ENCODE data around the gene GM2A.
"Not testable (repeated sequence)": the region's sequence is repeated elsewhere in the genome, so short reads cannot be mapped to it uniquely, and the experiment has no call there.

GM2A gene

DNA sequence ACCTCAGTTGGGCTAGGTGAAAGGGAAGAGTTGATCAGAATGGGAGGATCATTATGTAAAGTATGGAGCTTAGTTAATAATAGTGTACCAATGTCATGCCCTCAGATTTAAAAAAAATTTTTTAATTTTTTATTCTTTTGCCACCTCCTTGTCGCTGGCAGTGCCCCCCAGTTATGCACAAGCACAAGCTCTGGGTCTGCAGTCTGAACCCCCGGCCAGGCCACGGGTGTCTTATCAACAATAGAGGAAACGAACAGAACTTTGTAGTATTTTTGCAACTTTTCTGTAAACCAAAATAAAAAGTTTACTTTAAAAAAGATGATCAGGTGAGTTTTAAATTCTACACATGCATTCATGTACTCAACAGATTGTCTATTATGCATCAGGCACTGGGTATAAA is 1.4 kb upstream of the GM2A start:
- Histone ChIP-seq H2AFZ (ENCODE audit: low read length) (0 out of 2 replicates have a peak overlapping the region, but pooled peaks have one; percentile 12), H3K27ac (ENCODE audit: low read depth, low read length, poor library complexity, severe bottlenecking) (peak overlapping the region; percentile 80), H3K9ac (ENCODE audit: low read length) (peak overlapping the region; percentile 59), H3K4me3 (ENCODE audit: low read depth, low read length, poor library complexity, severe bottlenecking) (peak overlapping the region; percentile 61), H3K9me3 (ENCODE audit: low read length) (no peaks in the 10 kb centered on the region), H3F3A (ENCODE audit: insufficient read depth, low read length) (no peaks in the 10 kb centered on the region), H3K36me3 (ENCODE audit: insufficient read depth, low read length) (no peaks in the 10 kb centered on the region), H3K9me2 (ENCODE audit: low read depth, low read length) (no peaks in the 10 kb centered on the region), H3K4me2 (ENCODE audit: low read length) (peak overlapping the region; percentile 67), H4K20me1 (ENCODE audit: insufficient read depth, low read length) (no peaks in the 10 kb centered on the region), H3K79me2 (ENCODE audit: insufficient read depth, low read length) (peaks cover 28% of the 10 kb centered on the region), H3K4me1 (ENCODE audit: insufficient read depth, low read length, severe bottlenecking) (peaks cover 56% of the 10 kb centered on the region), H3K27me3 (ENCODE audit: insufficient read depth, low read length) (no peaks in the 10 kb centered on the region)
- no peak for TF ChIP-seq EZH2 (IDR thresholded peaks at IDR 0.05; ENCODE audit: borderline replicate concordance, low read length)
- TF ChIP-seq CTCF (IDR thresholded peaks at IDR 0.05; ENCODE audit: low read length) = no peak

GRCh38 chr5:151253605-151253950 is 593 bp downstream of the GM2A start:
- Histone ChIP-seq H3K9me2 (ENCODE audit: low read depth, low read length) (no peaks in the 10 kb centered on the region), H3K4me2 (ENCODE audit: low read length) (peak overlapping the region; percentile 88), H3K36me3 (ENCODE audit: insufficient read depth, low read length) (peaks cover 6% of the 10 kb centered on the region; the same call in 1 of the 2 replicates), H3K79me2 (ENCODE audit: insufficient read depth, low read length) (peaks cover 43% of the 10 kb centered on the region), H3K27me3 (ENCODE audit: insufficient read depth, low read length) (no peaks in the 10 kb centered on the region), H2AFZ (ENCODE audit: low read length) (no peak overlapping the region), H3K27ac (ENCODE audit: low read depth, low read length, poor library complexity, severe bottlenecking) (peak overlapping the region; percentile 88), H3K9ac (ENCODE audit: low read length) (peak overlapping the region; percentile 86), H3K4me1 (ENCODE audit: insufficient read depth, low read length, severe bottlenecking) (peaks cover 71% of the 10 kb centered on the region), H3K4me3 (ENCODE audit: low read depth, low read length, poor library complexity, severe bottlenecking) (peak overlapping the region; percentile 88), H4K20me1 (ENCODE audit: insufficient read depth, low read length) (no peaks in the 10 kb centered on the region), H3F3A (ENCODE audit: insufficient read depth, low read length) (no peaks in the 10 kb centered on the region), H3K9me3 (ENCODE audit: low read length) (no peaks in the 10 kb centered on the region)
- TF ChIP-seq CTCF (IDR thresholded peaks at IDR 0.05; ENCODE audit: low read length) = no peak
- TF ChIP-seq EZH2 (IDR thresholded peaks at IDR 0.05; ENCODE audit: borderline replicate concordance, low read length) = no peak

GRCh38 chr5:151254556-151254955 is 1.6 kb downstream of the GM2A start:
- peak overlapping the region; percentile 88 for H3K4me3 ChIP-seq (ENCODE audit: low read depth, low read length, poor library complexity, severe bottlenecking)
- peaks cover 43% of the 10 kb centered on the region for H3K79me2 ChIP-seq (ENCODE audit: insufficient read depth, low read length)
- H3K27ac ChIP-seq (ENCODE audit: low read depth, low read length, poor library complexity, severe bottlenecking) = peak overlapping the region; percentile 88
- no peaks in the 10 kb centered on the region for H3K9me2 ChIP-seq (ENCODE audit: low read depth, low read length)
- no peaks in the 10 kb centered on the region for H3K27me3 ChIP-seq (ENCODE audit: insufficient read depth, low read length)
- H3K4me2 ChIP-seq (ENCODE audit: low read length) = peak overlapping the region; percentile 88
- peak overlapping the region; percentile 86 for H3K9ac ChIP-seq (ENCODE audit: low read length)
- H4K20me1 ChIP-seq (ENCODE audit: insufficient read depth, low read length) = no peaks in the 10 kb centered on the region
- TF ChIP-seq CTCF (IDR thresholded peaks at IDR 0.05; ENCODE audit: low read length) (no peak), EZH2 (IDR thresholded peaks at IDR 0.05; ENCODE audit: borderline replicate concordance, low read length) (no peak)
- H2AFZ ChIP-seq (ENCODE audit: low read length) = no peak overlapping the region
- H3F3A ChIP-seq (ENCODE audit: insufficient read depth, low read length) = no peaks in the 10 kb centered on the region
- H3K9me3 ChIP-seq (ENCODE audit: low read length) = no peaks in the 10 kb centered on the region
- peaks cover 7% of the 10 kb centered on the region; the same call in 1 of the 2 replicates for H3K36me3 ChIP-seq (ENCODE audit: insufficient read depth, low read length)
- peaks cover 71% of the 10 kb centered on the region for H3K4me1 ChIP-seq (ENCODE audit: insufficient read depth, low read length, severe bottlenecking)

- H2AFZ ChIP-seq (ENCODE audit: low read length); H3F3A ChIP-seq (ENCODE audit: insufficient read depth, low read length); H3K9me3 ChIP-seq (ENCODE audit: low read length); H3K27me3 ChIP-seq (ENCODE audit: insufficient read depth, low read length); H3K9me2 ChIP-seq (ENCODE audit: low read depth, low read length); H4K20me1 ChIP-seq (ENCODE audit: insufficient read depth, low read length): not testable (repeated sequence)
- peak overlapping the region; percentile 88 for H3K4me2 ChIP-seq (ENCODE audit: low read length)
- peak overlapping the region; percentile 86 for H3K9ac ChIP-seq (ENCODE audit: low read length)
- H3K4me3 ChIP-seq (ENCODE audit: low read depth, low read length, poor library complexity, severe bottlenecking) = peak overlapping the region; percentile 88
- H3K36me3 ChIP-seq (ENCODE audit: insufficient read depth, low read length) = peaks cover 11% of the 10 kb centered on the region; the same call in 1 of the 2 replicates
- peaks cover 71% of the 10 kb centered on the region for H3K4me1 ChIP-seq (ENCODE audit: insufficient read depth, low read length, severe bottlenecking)
- peak overlapping the region; percentile 88 for H3K27ac ChIP-seq (ENCODE audit: low read depth, low read length, poor library complexity, severe bottlenecking)
- H3K79me2 ChIP-seq (ENCODE audit: insufficient read depth, low read length) = peaks cover 43% of the 10 kb centered on the region
These were observed 2.0 kb downstream of the GM2A start for GRCh38 chr5:151254990-151255389.
